Measurements from ENCODE around the gene POR. TPM values are rescaled to one million over a fixed set of nuclear protein-coding genes. Genes with fewer than 3 reads are reported as not detected.

POR gene
- total RNA-seq, 2 donors from 2014 or later: 88.0 to 136 TPM

DNA sequence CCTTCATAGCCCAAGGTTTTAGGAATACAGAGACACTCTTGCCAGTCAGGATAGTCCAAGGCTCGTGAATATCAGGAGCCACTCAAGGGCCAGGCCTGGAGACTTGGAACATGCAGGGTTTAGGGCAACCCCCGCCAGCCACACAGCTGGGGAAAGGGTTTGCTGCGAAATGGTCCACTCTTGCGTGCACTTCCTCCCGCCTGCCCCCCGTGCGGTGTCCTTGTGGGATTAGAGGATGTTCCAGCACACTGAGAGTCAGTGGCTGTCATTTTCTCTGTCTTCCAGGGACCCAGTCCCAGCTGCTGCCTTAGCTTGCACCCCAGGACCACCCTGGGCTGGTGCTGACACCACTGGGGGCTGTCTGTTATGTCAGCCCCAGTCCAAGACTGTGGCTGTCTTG, 38.5 kb downstream of the POR start:
- intact Hi-C loops (cut with DNase I): no loop called here
- Histone ChIP-seq H3K36me3 (peaks cover 0 to 4% of the 10 kb centered on the region in 2 donors), H3K27me3 (replicated peaks; ENCODE audit: insufficient read depth) (no peaks in the 10 kb centered on the region), H3K4me3 (no peak overlapping the region), H3K9me3 (no peaks in the 10 kb centered on the region), H3K4me1 (replicated peaks) (no peaks in the 10 kb centered on the region), H3K27ac (no peak overlapping the region)
- DNase-seq (ENCODE audit: low spot score): no peak
- TF ChIP-seq, protein P1, sequence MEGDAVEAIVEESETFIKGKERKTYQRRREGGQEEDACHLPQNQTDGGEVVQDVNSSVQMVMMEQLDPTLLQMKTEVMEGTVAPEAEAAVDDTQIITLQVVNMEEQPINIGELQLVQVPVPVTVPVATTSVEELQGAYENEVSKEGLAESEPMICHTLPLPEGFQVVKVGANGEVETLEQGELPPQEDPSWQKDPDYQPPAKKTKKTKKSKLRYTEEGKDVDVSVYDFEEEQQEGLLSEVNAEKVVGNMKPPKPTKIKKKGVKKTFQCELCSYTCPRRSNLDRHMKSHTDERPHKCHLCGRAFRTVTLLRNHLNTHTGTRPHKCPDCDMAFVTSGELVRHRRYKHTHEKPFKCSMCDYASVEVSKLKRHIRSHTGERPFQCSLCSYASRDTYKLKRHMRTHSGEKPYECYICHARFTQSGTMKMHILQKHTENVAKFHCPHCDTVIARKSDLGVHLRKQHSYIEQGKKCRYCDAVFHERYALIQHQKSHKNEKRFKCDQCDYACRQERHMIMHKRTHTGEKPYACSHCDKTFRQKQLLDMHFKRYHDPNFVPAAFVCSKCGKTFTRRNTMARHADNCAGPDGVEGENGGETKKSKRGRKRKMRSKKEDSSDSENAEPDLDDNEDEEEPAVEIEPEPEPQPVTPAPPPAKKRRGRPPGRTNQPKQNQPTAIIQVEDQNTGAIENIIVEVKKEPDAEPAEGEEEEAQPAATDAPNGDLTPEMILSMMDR (IDR thresholded peaks at IDR 0.05): no peak
- TF ChIP-seq POLR2AphosphoS5 (IDR thresholded peaks at IDR 0.05): no peak
- no peak for TF ChIP-seq POLR2A (IDR thresholded peaks at IDR 0.05)
- WGBS: 88% methylated on average over 7 of the region's 7 CpGs

DNA sequence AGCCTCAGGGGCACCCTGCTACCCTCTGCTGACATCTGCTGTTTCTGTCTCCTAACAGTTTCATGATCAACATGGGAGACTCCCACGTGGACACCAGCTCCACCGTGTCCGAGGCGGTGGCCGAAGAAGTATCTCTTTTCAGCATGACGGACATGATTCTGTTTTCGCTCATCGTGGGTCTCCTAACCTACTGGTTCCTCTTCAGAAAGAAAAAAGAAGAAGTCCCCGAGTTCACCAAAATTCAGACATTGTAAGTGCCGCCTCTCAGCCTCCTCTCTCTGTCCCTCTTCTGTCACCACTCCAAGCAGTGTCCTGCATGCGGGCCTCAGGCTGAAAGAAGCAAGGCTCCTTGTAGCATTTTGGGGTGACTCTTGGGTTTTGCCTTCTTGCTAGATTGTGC, 39.0 kb downstream of the POR start:
- H3K27ac ChIP-seq: no peak overlapping the region
- WGBS: 87% methylated on average over 11 of the region's 11 CpGs
- TF ChIP-seq, protein P1 (IDR thresholded peaks at IDR 0.05): no peak
- TF ChIP-seq POLR2AphosphoS5 (IDR thresholded peaks at IDR 0.05) (no peak), POLR2A (IDR thresholded peaks at IDR 0.05) (no peak)
- no peak overlapping the region for H3K4me3 ChIP-seq
- H3K36me3 ChIP-seq: peaks cover 0 to 4% of the 10 kb centered on the region in 2 donors
- no peaks in the 10 kb centered on the region for H3K27me3 ChIP-seq (replicated peaks; ENCODE audit: insufficient read depth)
- intact Hi-C loops (cut with DNase I): no loop called here
- no peak for DNase-seq (ENCODE audit: low spot score)
- no peaks in the 10 kb centered on the region for H3K4me1 ChIP-seq (replicated peaks)
- H3K9me3 ChIP-seq: no peaks in the 10 kb centered on the region

DNA sequence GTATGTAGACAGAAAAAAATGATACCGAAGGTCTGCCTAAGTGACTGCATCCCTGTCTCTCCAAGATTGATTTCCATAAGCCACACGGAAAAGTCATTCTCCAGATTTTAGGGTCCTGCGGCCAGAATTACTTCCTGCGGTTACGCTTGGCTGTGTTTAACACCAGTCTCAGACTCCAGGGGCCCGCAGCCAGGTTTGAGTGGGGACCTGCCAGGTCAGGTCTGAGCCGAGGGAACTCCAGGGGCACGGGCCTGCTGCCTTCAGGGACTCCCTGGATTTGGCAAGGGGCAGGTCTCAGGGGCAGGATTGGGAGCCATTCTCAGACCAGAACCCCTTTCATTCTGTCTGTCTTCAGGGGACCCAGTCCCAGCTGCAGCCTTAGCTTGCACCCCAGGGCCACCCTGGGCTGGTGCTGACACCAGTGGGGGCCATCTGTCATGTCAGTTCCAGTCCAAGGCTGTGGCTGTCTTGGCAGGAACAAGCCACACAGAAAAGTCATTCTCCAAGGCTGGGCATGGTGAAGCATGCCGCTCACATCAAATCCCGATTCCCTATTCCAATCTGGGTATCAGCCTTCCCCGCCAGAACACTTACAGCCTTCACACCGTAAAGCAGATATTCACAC, 40.5 kb downstream of the POR start:
- H3K9me3 ChIP-seq: no peaks in the 10 kb centered on the region
- no peaks in the 10 kb centered on the region for H3K4me1 ChIP-seq (replicated peaks)
- no peak overlapping the region for H3K27ac ChIP-seq
- H3K27me3 ChIP-seq (replicated peaks; ENCODE audit: insufficient read depth): no peaks in the 10 kb centered on the region
- 74% methylated on average over 12 of the region's 12 CpGs for WGBS
- no peak for TF ChIP-seq POLR2AphosphoS5 (IDR thresholded peaks at IDR 0.05)
- TF ChIP-seq, protein P1 (IDR thresholded peaks at IDR 0.05): no peak
- no peak for TF ChIP-seq POLR2A (IDR thresholded peaks at IDR 0.05)
- intact Hi-C loops (cut with DNase I): no loop called here
- H3K36me3 ChIP-seq: peaks cover 0 to 4% of the 10 kb centered on the region in 2 donors
- no peak overlapping the region for H3K4me3 ChIP-seq
- DNase-seq (ENCODE audit: low spot score): no peak

DNA sequence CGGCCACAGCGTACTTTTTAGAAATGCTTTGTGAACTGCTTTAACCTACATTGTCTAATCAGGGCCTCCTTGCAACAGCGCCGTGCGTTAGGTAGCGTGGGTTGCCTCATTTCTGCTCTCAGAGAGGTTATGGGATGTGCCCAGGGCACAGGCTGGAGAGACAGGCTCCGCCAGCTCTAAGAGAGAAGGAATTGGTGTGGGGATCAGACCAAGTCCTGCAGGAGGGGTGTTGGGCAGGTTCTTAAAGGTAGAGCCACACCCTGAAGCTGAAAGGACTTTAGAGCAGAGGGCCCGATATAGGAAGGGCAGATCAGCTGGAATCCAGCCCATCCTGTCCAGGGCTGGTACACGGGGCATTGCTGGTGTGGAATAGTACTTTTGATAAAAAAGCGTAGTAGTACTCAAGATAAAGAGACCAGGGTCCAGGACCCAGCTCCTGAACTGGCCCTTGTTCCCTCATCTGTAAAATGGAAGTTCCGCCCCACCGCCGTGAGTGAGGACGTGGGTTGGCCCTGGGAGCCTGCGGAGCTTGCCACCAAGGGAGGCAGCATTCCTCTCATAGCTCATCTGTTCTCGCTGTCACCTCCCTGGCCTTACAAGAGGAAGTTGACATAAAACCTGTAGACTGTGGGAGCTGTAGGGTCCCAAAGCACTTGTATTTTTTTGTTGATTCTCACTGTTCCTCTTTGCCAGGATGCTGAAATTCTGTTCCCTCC, 42.2 kb downstream of the POR start:
- Histone ChIP-seq H3K27ac (no peak overlapping the region), H3K4me3 (no peak overlapping the region), H3K4me1 (replicated peaks) (no peaks in the 10 kb centered on the region), H3K36me3 (peaks cover 0 to 4% of the 10 kb centered on the region in 2 donors), H3K27me3 (replicated peaks; ENCODE audit: insufficient read depth) (no peaks in the 10 kb centered on the region), H3K9me3 (no peaks in the 10 kb centered on the region)
- no peak for DNase-seq (ENCODE audit: low spot score)
- intact Hi-C loops (cut with DNase I): no loop called here
- 72% methylated on average over 16 of the region's 16 CpGs for WGBS
- no peak for TF ChIP-seq POLR2A (IDR thresholded peaks at IDR 0.05)
- no peak for TF ChIP-seq POLR2AphosphoS5 (IDR thresholded peaks at IDR 0.05)

DNA sequence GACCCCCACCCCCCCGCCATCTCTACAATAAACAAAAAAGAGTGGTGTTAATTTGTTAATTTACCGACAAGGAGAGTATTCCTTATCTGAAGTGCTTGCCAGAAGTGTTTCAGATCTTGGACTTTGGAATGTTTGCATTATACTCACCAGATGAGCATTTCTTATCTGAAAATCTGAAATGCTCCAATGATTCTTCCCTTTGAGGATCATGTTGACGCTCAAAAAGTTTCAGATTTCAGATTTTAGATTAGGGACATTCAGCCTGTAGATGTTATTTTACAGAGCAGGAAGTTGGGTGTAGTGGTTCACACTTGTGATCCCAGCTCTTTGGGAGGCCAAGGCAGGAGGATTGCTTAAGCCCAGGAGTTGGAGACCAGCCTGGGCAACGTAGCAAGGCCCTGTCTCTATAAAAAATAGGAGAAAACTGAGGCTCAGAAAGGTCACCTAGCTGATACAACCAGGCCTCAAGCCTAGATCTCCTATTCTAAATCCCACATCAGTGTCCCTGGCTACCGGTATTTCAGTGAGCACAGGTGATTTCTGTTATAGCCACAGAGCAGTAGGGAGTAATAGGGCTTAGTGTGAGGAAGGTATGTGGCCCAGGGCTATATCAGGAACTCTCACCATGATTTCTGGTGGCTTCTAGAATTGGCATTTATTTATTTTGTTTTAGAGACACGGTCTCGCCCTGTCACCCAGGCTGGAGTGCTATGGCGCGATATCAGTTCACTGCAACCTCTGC, 44.0 kb downstream of the POR start:
- Histone ChIP-seq H3K36me3 (peaks cover 0 to 4% of the 10 kb centered on the region in 2 donors), H3K4me1 (replicated peaks) (no peaks in the 10 kb centered on the region), H3K27ac (no peak overlapping the region), H3K4me3 (no peak overlapping the region), H3K9me3 (no peaks in the 10 kb centered on the region), H3K27me3 (replicated peaks; ENCODE audit: insufficient read depth) (no peaks in the 10 kb centered on the region)
- 75% methylated on average over 9 of the region's 9 CpGs for WGBS
- DNase-seq (ENCODE audit: low spot score): no peak
- TF ChIP-seq, protein P1 (IDR thresholded peaks at IDR 0.05): no peak
- TF ChIP-seq POLR2AphosphoS5 (IDR thresholded peaks at IDR 0.05) (no peak), POLR2A (IDR thresholded peaks at IDR 0.05) (no peak)
- intact Hi-C loops (cut with DNase I): no loop called here
